ENCODE results near the gene FAM217A. TPM values are rescaled to one million over a fixed set of nuclear protein-coding genes. Genes with fewer than 3 reads are reported as not detected.

Gene FAM217A
- total and polyA plus RNA-seq, 10 of the 15 experiments (the other 5 are each of a cell fraction or from before 2014, with no cell fraction given): 0.09 to 0.11 TPM; not detected in 8

- Histone ChIP-seq H3K79me2 (ENCODE audit: control insufficient read depth, insufficient read depth, low read length) (no peaks in the 10 kb centered on the region), H3K4me3 (no peak overlapping the region), H3K4me2 (ENCODE audit: control insufficient read depth, insufficient read depth) (no peak overlapping the region), H3K9ac (ENCODE audit: control insufficient read depth, insufficient read depth, low read length) (no peak overlapping the region), H2AFZ (ENCODE audit: control insufficient read depth, low read depth, low read length) (no peak overlapping the region), H3K27me3 (replicated peaks in 1 of 2; ENCODE audit: control insufficient read depth in 2 of 2, insufficient read depth in 2 of 2, low read length in 1 of 2) (no peaks in the 10 kb centered on the region; a peak in 1 of 4 replicates), H3K4me1 (ENCODE audit: control insufficient read depth, insufficient read depth, low read length) (no peaks in the 10 kb centered on the region), H4K20me1 (ENCODE audit: control insufficient read depth, insufficient read depth) (no peaks in the 10 kb centered on the region), H3K9me3 (replicated peaks; ENCODE audit: control insufficient read depth, insufficient read depth, low read length) (no peaks in the 10 kb centered on the region), H3K36me3 (ENCODE audit: control insufficient read depth in 2 of 2, insufficient read depth in 2 of 2, low read length in 1 of 2) (no peaks in the 10 kb centered on the region), H3K27ac (ENCODE audit: control insufficient read depth, insufficient read depth) (no peak overlapping the region)
- SMC1A ChIA-PET (ENCODE audit: uncharacterized antibody, unreplicated experiment): no interaction called here
- in situ Hi-C loops (cut with MboI) (no loop called here), intact Hi-C loops (cut with micrococcal nuclease; ENCODE audit: unreplicated experiment) (no loop called here)
- POLR2A ChIA-PET: no interaction called here
- CTCF ChIA-PET: no interaction called here
- WGBS (ENCODE audit: insufficient coverage, insufficient replicate concordance, low lambda C conversion rate, missing lambda C conversion rate): 44% methylated on average over 4 of the region's 4 CpGs
- ATAC-seq: no peak
- FAIRE-seq: no peak
- TF ChIP-seq IKZF2 (IDR thresholded peaks at IDR 0.05) (no peak), SMC3 (IDR thresholded peaks at IDR 0.05; ENCODE audit: borderline replicate concordance, low read length) (no peak), SMARCA5 (IDR thresholded peaks at IDR 0.05) (no peak), IRF3 (IDR thresholded peaks at IDR 0.05) (no peak)
- no TSS peak for BruUV-seq (replicated peaks)
- RAD21 ChIA-PET (ENCODE audit: unreplicated experiment): no interaction called here
- DNase-seq (ENCODE audit: low read depth, low spot score): no peak
Observed at GRCh38 chr6:4105980-4106536, 27.1 kb upstream of the FAM217A start.

DNA sequence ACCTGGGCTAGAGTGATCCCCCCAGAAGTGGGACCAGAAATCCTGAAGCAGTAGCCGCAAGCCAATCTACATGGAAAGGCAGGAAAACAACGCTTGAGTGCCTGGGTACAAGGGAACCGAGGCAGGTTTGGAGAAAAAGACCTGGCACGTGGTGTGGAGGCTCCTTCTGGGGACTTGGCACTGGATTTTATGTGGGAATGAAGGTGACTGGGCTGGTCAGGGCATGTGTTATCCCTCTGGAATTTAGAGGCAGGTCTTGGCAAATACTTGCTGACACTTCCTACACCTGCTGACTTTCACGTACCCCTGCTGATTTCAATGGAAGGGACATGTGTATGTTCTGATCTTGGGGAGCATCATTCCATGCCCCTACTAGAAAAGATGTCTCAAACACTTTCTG, 25.0 kb upstream of the FAM217A start:
- FAIRE-seq: no peak
- POLR2A ChIA-PET: no interaction called here
- BruUV-seq (replicated peaks): no TSS peak
- TF ChIP-seq PAX8 (IDR thresholded peaks at IDR 0.05) (no peak), RFX5 (IDR thresholded peaks at IDR 0.05; ENCODE audit: low read depth, low read length) (no peak), STAT1 (conservative IDR thresholded peaks at IDR 0.05) (no peak), ETV6 (conservative IDR thresholded peaks at IDR 0.05 in 1 of 2, IDR thresholded peaks at IDR 0.05 in 1 of 2; ENCODE audit: borderline replicate concordance in 1 of 2, low read depth in 1 of 2) (no peak), ZNF622 (IDR thresholded peaks at IDR 0.05) (no peak), TAF1 (IDR thresholded peaks at IDR 0.05; ENCODE audit: borderline replicate concordance, low read depth, low read length) (no peak)
- TF ChIP-seq, protein P1, sequence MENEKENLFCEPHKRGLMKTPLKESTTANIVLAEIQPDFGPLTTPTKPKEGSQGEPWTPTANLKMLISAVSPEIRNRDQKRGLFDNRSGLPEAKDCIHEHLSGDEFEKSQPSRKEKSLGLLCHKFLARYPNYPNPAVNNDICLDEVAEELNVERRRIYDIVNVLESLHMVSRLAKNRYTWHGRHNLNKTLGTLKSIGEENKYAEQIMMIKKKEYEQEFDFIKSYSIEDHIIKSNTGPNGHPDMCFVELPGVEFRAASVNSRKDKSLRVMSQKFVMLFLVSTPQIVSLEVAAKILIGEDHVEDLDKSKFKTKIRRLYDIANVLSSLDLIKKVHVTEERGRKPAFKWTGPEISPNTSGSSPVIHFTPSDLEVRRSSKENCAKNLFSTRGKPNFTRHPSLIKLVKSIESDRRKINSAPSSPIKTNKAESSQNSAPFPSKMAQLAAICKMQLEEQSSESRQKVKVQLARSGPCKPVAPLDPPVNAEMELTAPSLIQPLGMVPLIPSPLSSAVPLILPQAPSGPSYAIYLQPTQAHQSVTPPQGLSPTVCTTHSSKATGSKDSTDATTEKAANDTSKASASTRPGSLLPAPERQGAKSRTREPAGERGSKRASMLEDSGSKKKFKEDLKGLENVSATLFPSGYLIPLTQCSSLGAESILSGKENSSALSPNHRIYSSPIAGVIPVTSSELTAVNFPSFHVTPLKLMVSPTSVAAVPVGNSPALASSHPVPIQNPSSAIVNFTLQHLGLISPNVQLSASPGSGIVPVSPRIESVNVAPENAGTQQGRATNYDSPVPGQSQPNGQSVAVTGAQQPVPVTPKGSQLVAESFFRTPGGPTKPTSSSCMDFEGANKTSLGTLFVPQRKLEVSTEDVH (IDR thresholded peaks at IDR 0.05; ENCODE audit: low read depth, partially characterized antibody): no peak
- TF ChIP-seq, protein P2, sequence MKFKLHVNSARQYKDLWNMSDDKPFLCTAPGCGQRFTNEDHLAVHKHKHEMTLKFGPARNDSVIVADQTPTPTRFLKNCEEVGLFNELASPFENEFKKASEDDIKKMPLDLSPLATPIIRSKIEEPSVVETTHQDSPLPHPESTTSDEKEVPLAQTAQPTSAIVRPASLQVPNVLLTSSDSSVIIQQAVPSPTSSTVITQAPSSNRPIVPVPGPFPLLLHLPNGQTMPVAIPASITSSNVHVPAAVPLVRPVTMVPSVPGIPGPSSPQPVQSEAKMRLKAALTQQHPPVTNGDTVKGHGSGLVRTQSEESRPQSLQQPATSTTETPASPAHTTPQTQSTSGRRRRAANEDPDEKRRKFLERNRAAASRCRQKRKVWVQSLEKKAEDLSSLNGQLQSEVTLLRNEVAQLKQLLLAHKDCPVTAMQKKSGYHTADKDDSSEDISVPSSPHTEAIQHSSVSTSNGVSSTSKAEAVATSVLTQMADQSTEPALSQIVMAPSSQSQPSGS (IDR thresholded peaks at IDR 0.05; ENCODE audit: low read length): no peak

More for the DNA sequence above, 25.0 kb upstream of the FAM217A start:
- Histone ChIP-seq H3K79me2 (ENCODE audit: control insufficient read depth, insufficient read depth, low read length) (no peaks in the 10 kb centered on the region), H3K27ac (ENCODE audit: control insufficient read depth, insufficient read depth) (no peak overlapping the region), H3K4me2 (ENCODE audit: control insufficient read depth, insufficient read depth) (no peak overlapping the region), H4K20me1 (ENCODE audit: control insufficient read depth, insufficient read depth) (no peaks in the 10 kb centered on the region), H3K36me3 (ENCODE audit: control insufficient read depth in 2 of 2, insufficient read depth in 2 of 2, low read length in 1 of 2) (no peaks in the 10 kb centered on the region), H3K9me3 (replicated peaks; ENCODE audit: control insufficient read depth, insufficient read depth, low read length) (no peaks in the 10 kb centered on the region), H3K9ac (ENCODE audit: control insufficient read depth, insufficient read depth, low read length) (no peak overlapping the region), H3K27me3 (replicated peaks in 1 of 2; ENCODE audit: control insufficient read depth in 2 of 2, insufficient read depth in 2 of 2, low read length in 1 of 2) (no peaks in the 10 kb centered on the region; a peak in 1 of 4 replicates), H3K4me3 (no peak overlapping the region), H3K4me1 (ENCODE audit: control insufficient read depth, insufficient read depth, low read length) (no peaks in the 10 kb centered on the region), H2AFZ (ENCODE audit: control insufficient read depth, low read depth, low read length) (no peak overlapping the region)
- ChIA-PET SMC1A (ENCODE audit: uncharacterized antibody, unreplicated experiment) (no interaction called here), RAD21 (ENCODE audit: unreplicated experiment) (no interaction called here), CTCF (no interaction called here)
- intact Hi-C loops (cut with micrococcal nuclease; ENCODE audit: unreplicated experiment): no loop called here
- ATAC-seq (no peak), DNase-seq (ENCODE audit: low read depth, low spot score) (no peak)
- 37% methylated on average over 5 of the region's 5 CpGs for WGBS (ENCODE audit: insufficient coverage, insufficient replicate concordance, low lambda C conversion rate, missing lambda C conversion rate)
- in situ Hi-C loops (cut with MboI): no loop called here

Measured in GM12878 (cell line).